ENCODE results near the gene TEX29.

The TEX29 gene

DNA sequence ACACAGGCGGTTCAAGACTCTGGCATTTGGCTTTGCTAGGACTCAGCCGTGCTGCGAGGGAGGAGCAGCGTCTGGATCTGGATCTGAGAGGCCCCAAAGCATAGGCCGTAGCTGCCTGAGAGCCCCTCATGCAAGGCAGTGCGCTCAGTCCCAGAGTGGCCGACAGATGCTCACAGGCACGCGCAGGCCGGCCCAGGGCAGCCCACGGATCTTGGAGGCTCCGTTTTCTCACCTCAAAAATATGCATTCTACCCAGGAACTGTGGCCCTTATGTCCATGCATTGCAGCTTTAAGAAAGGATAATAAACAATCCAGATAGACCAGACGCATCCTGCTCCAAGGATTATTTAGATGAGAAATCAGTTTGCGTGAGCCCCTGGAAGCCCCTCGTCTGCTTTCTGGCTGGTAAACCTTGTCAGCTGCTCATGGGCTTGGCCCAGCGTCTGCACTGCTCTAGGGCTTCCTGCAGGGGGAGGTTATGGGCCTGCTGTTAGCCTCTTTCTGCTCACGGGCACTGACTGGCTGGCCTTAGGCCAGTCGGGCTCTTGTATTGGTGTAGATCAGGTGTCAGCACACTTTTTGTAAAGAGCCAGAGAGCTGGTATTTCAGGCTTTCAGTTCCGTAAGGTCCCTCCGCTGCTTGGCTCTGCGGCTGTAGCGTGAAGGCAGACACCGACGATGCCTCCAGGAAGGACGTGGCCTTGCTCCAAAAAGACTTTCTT lies 24.2 kb downstream of the TEX29 start:
- DNase-seq, result no peak

GRCh38 chr13:111345682-111346081 lies 25.2 kb downstream of the TEX29 start:
- DNase-seq, result no peak

GRCh38 chr13:111346101-111346680 lies 25.7 kb downstream of the TEX29 start:
- no peak for DNase-seq

- DNase-seq, result no peak
Measured at GRCh38 chr13:111347438-111347837, 27.0 kb downstream of the TEX29 start.

- no peak for DNase-seq
Measured at GRCh38 chr13:111353508-111353907, 33.1 kb downstream of the TEX29 start.

DNA sequence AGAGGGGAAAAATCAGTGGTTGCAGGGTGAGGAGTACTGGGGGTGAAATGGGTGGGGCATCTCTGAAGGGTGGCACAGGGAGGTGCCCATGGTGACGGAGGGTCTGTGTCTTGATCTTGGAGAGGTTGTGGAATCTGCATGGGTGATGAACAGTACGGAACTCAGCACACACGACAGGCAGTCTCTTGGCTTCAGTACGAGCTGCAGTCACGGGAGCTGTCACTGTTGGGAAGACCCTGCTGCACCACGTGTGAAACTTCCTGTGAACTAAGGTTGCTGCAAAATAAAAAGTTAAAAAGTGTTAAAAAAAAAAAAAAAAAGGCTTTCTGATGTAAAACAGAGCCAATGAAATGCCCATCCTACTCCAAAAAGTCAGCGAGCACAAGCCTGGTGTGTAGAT lies 34.3 kb downstream of the TEX29 start:
- DNase-seq, result no peak

- DNase-seq, result no peak
Measured at GRCh38 chr13:111356795-111357194, 36.4 kb downstream of the TEX29 start.

- no peak for DNase-seq
Measured at GRCh38 chr13:111359237-111359915, 38.9 kb downstream of the TEX29 start.

- no peak for DNase-seq
Measured at GRCh38 chr13:111359930-111360329, 39.5 kb downstream of the TEX29 start.

DNA sequence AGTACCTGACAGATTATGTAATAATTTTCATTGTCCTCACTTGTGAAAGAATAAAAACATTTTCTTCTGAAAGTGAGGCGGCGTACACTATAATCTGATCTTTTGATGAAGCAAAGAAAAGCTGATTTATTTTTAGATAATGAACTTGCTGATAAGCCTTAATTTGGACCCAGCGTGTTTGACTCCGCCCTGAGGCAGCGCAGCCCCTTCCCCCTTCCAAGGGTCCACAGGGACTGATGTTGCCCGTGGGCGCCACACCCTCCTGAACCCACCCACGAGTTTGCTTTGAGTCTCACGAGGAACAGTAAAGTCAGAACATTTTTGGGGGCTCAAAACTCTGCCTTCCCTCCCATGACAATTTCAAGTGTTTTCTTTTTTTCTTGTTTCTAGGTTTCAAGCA lies 40.0 kb downstream of the TEX29 start:
- DNase-seq, result no peak

DNA sequence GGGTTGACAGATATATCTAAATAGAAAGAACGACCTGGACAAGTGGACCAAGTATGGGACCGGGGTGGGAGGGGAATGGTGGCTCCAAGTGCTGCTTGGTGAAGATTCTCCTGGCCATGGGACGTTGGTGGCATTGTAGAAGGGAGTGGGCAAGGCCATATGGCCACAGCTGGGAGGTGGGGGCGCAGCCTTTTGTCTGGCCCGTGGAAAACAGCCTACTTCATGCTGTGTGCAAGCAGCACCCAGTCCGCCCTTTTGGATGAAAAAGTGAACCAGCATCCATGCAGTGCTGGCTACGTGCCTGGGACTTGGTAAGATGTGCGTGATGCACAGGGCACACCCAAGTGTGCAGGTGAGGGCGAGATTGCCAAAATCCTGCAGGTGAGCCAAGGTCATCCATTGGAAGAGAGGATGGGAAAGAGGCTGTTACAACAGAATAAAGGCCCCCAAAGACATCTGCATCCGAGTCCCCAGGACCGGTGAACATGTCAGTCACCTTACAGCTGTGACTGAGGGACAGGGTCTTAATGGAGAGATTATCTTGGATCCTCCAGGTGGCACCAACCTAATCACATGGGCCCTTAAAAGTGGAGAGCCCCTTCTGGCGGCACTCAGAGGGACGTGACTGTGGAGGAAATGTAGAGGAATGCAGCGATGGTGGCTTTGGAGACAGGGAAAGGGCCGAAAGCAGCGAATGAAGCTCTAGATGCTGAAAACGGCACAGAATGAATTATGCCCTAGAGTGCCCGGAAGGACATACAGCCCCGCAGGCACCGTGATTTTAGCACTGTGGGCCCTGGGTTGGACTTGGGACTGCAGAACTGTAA lies 40.8 kb downstream of the TEX29 start:
- no peak for DNase-seq

DNA sequence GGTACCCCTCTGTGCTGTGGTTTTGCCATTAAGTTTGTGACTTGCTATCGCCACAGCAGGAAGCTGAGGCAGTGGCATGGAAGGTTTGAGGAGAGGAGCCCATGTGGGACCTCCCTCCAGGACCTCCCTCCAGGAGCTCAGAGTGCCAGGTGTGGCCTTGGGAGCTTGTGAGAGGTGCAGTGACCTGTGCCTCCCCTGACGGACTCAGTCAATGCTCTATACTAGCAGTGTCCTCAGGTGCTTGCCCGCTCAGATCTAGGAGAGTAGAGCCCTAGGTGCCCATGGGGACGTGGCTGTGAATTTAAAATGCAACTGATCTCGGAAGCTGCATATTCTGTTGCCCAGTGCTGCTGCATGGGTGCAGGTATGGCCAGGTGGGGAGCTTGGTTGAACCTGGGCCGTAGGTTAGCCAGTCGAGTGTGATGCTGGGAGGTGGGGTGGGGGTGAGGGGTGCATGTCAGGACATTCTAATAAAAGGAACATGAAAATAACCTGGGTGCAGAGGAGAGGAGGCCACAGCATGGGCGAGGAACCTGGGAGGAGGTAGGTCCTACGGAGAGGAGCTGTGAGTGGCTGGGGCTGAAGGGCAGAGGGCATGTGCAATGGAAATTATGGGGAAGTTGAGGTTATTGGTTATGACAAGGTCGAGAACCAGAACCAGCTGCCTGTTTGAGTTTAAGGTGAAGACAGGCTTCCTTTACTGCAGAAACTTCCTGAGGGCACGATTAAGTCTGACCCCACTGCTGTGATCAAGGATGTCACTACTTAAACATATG lies 41.6 kb downstream of the TEX29 start:
- no peak for DNase-seq

- DNase-seq, result no peak
Measured at GRCh38 chr13:111363121-111363520, 42.7 kb downstream of the TEX29 start.

DNA sequence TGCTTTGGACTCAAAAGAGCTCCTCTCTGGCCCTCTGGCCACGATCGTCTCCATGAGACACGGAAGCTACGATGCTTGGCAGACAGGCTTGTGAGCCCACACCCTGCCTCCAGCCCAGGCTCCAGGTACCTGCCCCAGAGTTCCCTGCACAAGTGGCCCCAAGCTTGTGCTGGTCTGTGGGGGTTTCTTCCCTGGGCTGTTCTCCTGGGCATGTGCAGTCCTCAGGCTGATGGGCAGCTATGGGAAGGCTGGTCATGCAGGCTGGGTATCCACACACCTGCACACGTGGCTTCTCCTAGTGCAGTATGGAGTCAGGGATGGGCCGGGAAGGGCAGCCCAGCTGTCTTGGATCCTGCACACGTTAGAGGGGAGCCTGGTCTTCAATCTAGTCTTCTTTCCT lies 43.1 kb downstream of the TEX29 start:
- no peak for DNase-seq

DNA sequence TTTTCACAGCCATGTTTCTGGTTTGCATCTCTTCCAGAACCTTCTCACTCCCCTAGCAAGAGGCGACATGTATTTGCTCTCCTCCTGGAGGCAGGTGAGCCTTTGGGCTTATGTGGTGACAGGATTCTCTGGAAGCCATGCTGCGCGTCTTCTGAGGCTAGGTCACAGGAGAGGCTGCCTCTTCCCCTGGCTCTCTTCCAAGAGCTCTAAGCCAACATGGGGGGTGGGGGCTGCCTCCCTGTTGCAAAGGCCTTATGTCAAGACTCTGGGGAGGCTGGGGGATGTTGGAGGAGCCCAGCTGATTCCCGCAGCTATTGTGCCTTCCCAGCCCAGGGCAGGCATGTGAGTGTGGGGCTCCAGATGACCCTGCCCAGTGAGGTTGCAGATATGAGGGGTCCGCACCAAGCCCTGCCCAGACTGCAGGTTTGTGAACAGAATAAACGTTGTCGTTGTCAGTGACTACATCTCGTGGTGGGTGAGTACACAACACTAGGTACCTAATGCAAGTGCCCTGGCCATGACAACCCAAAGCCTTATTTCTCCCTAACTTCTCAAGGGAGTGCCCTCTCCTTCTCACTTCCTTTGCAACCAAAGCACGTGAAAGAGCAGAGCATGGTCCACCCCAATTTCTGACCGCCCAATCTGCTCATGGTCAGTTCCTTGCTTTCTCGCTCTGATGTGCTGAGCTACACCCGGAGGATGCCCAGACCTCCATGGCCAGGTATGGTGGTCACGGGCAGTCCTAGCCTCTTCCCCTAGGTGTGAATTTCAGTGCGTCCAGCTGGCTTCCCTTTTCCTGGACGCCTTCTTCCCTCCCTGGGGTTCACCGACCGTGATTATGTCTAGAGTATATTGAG lies 44.9 kb downstream of the TEX29 start:
- DNase-seq, result no peak

GRCh38 chr13:111367340-111367739 lies 46.9 kb downstream of the TEX29 start:
- DNase-seq, result peak; percentile 14

DNA sequence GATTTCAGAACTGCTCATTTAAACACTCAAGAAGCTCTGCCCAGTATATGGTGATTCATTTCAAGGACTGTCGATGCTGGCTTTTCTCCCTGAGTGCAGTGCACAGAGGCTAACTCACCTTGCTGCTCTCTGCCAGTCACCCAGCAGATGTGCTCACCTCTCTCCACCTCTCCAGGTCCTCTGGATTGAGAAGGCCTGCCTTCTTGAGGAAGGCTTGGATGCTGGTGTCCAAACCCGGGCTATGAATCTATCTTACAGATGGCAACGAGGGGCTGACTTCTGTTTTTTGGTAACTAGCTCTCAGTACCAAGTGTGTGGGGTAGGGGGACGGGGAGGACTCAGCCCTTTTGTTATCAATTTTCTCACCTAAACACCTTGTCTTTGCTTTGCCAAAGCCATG lies 47.6 kb downstream of the TEX29 start:
- no peak for DNase-seq

DNA sequence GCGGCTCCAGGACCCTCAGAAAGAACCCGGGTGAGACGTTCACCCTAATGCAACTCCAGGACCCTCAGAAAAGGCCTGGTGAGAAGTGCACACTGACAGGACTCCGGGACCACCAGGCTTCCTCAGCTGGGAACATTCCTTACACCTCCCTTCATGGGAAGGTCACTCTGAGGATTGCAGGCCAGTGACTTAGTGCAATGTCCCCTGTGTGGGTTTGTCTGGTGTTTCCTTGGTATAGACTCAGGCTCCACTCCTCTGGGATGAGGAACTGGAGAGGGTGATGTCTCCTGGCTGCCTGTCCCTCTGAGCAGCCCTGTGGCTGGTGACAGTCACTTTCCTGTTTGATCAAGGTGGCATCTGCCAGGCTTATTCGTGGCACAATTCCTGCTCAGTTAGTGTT lies 49.7 kb downstream of the TEX29 start:
- no peak for DNase-seq

GRCh38 chr13:111370570-111371535 lies 50.4 kb downstream of the TEX29 start:
- no peak for DNase-seq

- no peak for DNase-seq
Measured at GRCh38 chr13:111371720-111372119, 51.3 kb downstream of the TEX29 start.

Measured in stimulated activated CD8-positive, alpha-beta memory T cell treated with anti-CD3 and anti-CD28 coated beads, Interleukin-4, amount 100 ng/mL, for 48 hours (primary cell).